H4 (cell line): ENCODE data around the gene SNRNP35. TPM values are rescaled to one million over a fixed set of nuclear protein-coding genes. Genes with fewer than 3 reads are reported as not detected.

Experiments
- total RNA-seq: library from RNA; depleted of rRNA; stranded (reverse); fragments of >200 nt; shearing (Covaris generic); gene quantifications from 2 replicates; pipeline ENCODE4 v1.2.3, GENCODE V29; 2014; rRNA removed

SNRNP35 gene
- total RNA-seq, 1 experiment from 2014 or later: 16.9 TPM

Other genes with a start within 250 kb of the SNRNP35 start
- 61.8 and 71.1 TPM in 2 replicates for gene MPHOSPH9, start 225.0 kb upstream of the SNRNP35 start, total RNA-seq
- gene MTRFR, start 224.7 kb upstream of the SNRNP35 start, total RNA-seq: 15.3 and 23.8 TPM in 2 replicates
- gene CDK2AP1, start 186.3 kb upstream of the SNRNP35 start, total RNA-seq: 287 and 344 TPM in 2 replicates
- gene SBNO1, start 93.3 kb upstream of the SNRNP35 start, total RNA-seq: 12.8 and 19.7 TPM in 2 replicates
- gene KMT5A, start 74.0 kb upstream of the SNRNP35 start, total RNA-seq: 28.4 and 34.0 TPM in 2 replicates
- 3.2 and 3.5 TPM in 2 replicates for gene RILPL2, start 21.5 kb upstream of the SNRNP35 start, total RNA-seq
- gene RILPL1, start 75.6 kb downstream of the SNRNP35 start, total RNA-seq: 5.0 and 10.8 TPM in 2 replicates
- gene TMED2, start 126.4 kb downstream of the SNRNP35 start, total RNA-seq: 286 and 304 TPM in 2 replicates
- 16.1 and 24.8 TPM in 2 replicates for gene DDX55, start 144.0 kb downstream of the SNRNP35 start, total RNA-seq
- 61.6 and 116 TPM in 2 replicates for gene EIF2B1, start 175.5 kb downstream of the SNRNP35 start, total RNA-seq
- 96.5 and 97.3 TPM in 2 replicates for gene GTF2H3, start 175.7 kb downstream of the SNRNP35 start, total RNA-seq
- 7.2 and 15.0 TPM in 2 replicates for gene TCTN2, start 213.0 kb downstream of the SNRNP35 start, total RNA-seq